HEK293 (cell line): ENCODE results near the gene SLC35G2.

Source experiments
- ZBTB1 ChIP-seq: fragments of 450-650 bp; formaldehyde crosslinking; IDR thresholded peaks from 2 replicates; pipeline ENCODE4 v1.5.1; 2016; ENCODE audit warnings: missing biosample characterization, missing genetic modification characterization
- ZNF561 ChIP-seq: fragments of 450-650 bp; IDR thresholded peaks from 2 replicates; pipeline ENCODE4 v1.5.1; 2018; ENCODE audit warnings: missing biosample characterization, missing genetic modification characterization, borderline replicate concordance
- ZNF623 ChIP-seq: fragments of 450-650 bp; formaldehyde crosslinking; IDR thresholded peaks from 2 replicates; pipeline ENCODE4 v1.5.1; 2016; ENCODE audit warnings: missing biosample characterization, missing genetic modification characterization
- ZNF677 ChIP-seq: fragments of 450-650 bp; IDR thresholded peaks from 2 replicates; pipeline ENCODE4 v1.5.0; 2018; ENCODE audit warnings: missing biosample characterization, mild to moderate bottlenecking, missing genetic modification characterization, moderate library complexity
- TF ChIP-seq, protein P1 (sequence below): fragments of 450-650 bp; formaldehyde crosslinking; IDR thresholded peaks from 2 replicates; pipeline ENCODE4 v1.5.1; 2016; ENCODE audit warnings: missing biosample characterization, missing genetic modification characterization
- TF ChIP-seq, protein P2 (sequence below): fragments of 450-650 bp; formaldehyde crosslinking; IDR thresholded peaks from 2 replicates; pipeline ENCODE4 v1.5.1; 2016; ENCODE audit warnings: missing biosample characterization, missing genetic modification characterization, low read depth
- TF ChIP-seq, protein P3 (sequence below): fragments of 450-650 bp; formaldehyde crosslinking; IDR thresholded peaks from 2 replicates; pipeline ENCODE4 v1.5.1; 2016; ENCODE audit warnings: missing biosample characterization, missing genetic modification characterization

DNA sequence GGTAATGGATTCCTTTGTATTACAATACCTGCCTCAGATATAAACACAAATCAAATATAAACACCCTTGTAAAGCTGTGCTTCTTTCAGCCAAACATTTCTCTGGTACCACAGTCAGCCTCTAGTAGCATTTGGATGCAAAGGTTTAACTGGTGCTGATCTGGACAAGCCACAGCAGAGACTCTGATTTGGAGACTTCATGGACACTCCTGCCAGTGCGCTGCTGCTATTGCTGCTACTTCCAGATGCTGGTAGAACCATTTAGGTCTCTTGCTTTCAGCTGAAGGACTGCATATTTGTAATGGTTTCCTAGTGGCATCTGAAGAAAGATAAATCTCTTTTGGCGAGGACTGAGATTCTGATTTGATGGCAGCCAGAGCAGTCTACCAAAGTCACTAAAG, 80.0 kb downstream of the SLC35G2 start:
- TF ChIP-seq, protein P1, sequence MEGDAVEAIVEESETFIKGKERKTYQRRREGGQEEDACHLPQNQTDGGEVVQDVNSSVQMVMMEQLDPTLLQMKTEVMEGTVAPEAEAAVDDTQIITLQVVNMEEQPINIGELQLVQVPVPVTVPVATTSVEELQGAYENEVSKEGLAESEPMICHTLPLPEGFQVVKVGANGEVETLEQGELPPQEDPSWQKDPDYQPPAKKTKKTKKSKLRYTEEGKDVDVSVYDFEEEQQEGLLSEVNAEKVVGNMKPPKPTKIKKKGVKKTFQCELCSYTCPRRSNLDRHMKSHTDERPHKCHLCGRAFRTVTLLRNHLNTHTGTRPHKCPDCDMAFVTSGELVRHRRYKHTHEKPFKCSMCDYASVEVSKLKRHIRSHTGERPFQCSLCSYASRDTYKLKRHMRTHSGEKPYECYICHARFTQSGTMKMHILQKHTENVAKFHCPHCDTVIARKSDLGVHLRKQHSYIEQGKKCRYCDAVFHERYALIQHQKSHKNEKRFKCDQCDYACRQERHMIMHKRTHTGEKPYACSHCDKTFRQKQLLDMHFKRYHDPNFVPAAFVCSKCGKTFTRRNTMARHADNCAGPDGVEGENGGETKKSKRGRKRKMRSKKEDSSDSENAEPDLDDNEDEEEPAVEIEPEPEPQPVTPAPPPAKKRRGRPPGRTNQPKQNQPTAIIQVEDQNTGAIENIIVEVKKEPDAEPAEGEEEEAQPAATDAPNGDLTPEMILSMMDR (tag by site-specific recombination): no peak
- TF ChIP-seq, protein P2, sequence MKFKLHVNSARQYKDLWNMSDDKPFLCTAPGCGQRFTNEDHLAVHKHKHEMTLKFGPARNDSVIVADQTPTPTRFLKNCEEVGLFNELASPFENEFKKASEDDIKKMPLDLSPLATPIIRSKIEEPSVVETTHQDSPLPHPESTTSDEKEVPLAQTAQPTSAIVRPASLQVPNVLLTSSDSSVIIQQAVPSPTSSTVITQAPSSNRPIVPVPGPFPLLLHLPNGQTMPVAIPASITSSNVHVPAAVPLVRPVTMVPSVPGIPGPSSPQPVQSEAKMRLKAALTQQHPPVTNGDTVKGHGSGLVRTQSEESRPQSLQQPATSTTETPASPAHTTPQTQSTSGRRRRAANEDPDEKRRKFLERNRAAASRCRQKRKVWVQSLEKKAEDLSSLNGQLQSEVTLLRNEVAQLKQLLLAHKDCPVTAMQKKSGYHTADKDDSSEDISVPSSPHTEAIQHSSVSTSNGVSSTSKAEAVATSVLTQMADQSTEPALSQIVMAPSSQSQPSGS (tag by site-specific recombination): no peak
- TF ChIP-seq ZNF561 (tag by site-specific recombination) (no peak), ZNF623 (tag by site-specific recombination) (no peak), ZNF677 (tag by site-specific recombination) (no peak), ZBTB1 (tag by site-specific recombination) (no peak)
- TF ChIP-seq, protein P3, sequence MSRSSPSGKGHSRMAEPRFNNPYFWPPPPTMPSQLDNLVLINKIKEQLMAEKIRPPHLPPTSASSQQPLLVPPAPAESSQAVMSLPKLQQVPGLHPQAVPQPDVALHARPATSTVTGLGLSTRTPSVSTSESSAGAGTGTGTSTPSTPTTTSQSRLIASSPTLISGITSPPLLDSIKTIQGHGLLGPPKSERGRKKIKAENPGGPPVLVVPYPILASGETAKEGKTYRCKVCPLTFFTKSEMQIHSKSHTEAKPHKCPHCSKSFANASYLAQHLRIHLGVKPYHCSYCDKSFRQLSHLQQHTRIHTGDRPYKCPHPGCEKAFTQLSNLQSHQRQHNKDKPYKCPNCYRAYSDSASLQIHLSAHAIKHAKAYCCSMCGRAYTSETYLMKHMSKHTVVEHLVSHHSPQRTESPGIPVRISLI (tag by site-specific recombination): no peak
